T-helper 2 cell treated with Interferon-gamma antibody and Interleukin-4, amounts not matched to agents 5 μg/mL and 100 μg/mL, for 36 hours (primary cell): ENCODE results near the gene PRKCA.
A peak's percentile ranks its signal among the peaks of the same experiment; 100 is the strongest.

Experiments
- DNase-seq: peaks from one replicate; pipeline ENCODE4 v3.0.0; 2021; ENCODE audit warnings: low spot score
- H3K27ac Mint-ChIP-seq: one replicate; pipeline ENCODE4 v1.8.0; 2021; ENCODE audit warnings: mild to moderate bottlenecking, mixed read lengths
- H3K27me3 Mint-ChIP-seq: one replicate; pipeline ENCODE4 v1.8.0; 2021; ENCODE audit warnings: low read depth, mixed read lengths
- H3K36me3 Mint-ChIP-seq: one replicate; pipeline ENCODE4 v1.8.0; 2021; ENCODE audit warnings: low read depth, mixed read lengths
- H3K4me1 Mint-ChIP-seq: one replicate; pipeline ENCODE4 v1.8.0; 2021; ENCODE audit warnings: low read depth, mixed read lengths
- H3K4me3 Mint-ChIP-seq: one replicate; pipeline ENCODE4 v1.8.0; 2022; ENCODE audit warnings: mild to moderate bottlenecking, moderate library complexity, mixed read lengths
- H3K9me3 Mint-ChIP-seq: one replicate; pipeline ENCODE4 v1.8.0; 2021; ENCODE audit warnings: mixed read lengths

PRKCA gene

GRCh38 chr17:66726846-66727245 is 424.4 kb downstream of the PRKCA start:
- H3K4me3 Mint-ChIP-seq = no peak overlapping the region
- H3K4me1 Mint-ChIP-seq = peaks cover 16% of the 10 kb centered on the region
- no peak for DNase-seq
- H3K36me3 Mint-ChIP-seq = peaks cover 8% of the 10 kb centered on the region
- H3K27ac Mint-ChIP-seq = no peak overlapping the region
- no peaks in the 10 kb centered on the region for H3K27me3 Mint-ChIP-seq
- H3K9me3 Mint-ChIP-seq = no peaks in the 10 kb centered on the region

DNA sequence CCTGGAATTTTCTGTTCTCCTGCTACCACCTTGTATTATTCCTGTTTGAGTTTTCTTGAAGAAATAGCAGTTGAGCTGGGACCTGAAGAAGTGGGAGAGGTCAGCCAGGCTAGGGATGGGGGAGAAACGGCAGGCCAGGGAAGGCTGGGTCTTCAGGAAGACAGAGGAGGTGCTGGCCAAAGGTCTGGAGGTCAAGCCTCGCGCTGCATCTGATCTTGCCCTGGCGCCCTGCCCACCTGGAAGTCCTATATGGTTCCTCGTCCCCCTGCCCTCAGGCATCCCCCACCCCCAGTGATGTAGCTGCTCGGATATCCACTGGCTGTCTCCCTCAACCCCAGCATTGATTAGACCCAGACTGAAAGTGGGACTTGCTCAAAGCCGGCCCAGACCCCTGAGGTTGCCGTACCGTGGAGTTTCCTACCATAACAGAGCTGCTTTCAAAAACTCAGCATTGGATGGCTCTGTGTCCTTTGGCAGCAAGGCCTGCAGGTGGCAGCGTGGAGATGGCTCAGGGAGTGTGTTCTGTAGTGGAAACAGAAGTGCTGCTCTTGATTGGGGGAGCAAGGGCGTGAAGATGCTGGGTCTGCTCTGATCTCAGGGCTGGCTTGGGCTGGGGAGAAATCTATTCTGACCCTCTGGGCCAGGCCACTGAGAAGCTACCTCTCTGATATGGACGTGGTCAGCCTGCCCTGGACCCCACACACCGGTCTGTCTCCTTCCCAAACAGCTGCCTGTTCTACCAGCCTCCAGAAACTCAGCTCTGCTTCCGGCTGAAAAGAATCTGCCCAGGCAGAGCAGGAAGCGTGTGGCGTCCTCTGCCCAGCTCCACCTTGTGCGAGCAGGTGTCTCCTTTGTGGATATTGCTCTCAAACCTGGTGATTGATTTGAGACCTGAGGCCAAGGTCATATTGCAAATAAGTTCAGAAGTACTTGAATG is 425.5 kb downstream of the PRKCA start:
- DNase-seq = peak; percentile 9
- Mint-ChIP-seq H3K9me3 (no peaks in the 10 kb centered on the region), H3K27ac (no peak overlapping the region), H3K27me3 (no peaks in the 10 kb centered on the region), H3K4me3 (no peak overlapping the region), H3K36me3 (peaks cover 14% of the 10 kb centered on the region), H3K4me1 (peaks cover 16% of the 10 kb centered on the region)

- DNase-seq = no peak
- peaks cover 26% of the 10 kb centered on the region for H3K36me3 Mint-ChIP-seq
- H3K4me1 Mint-ChIP-seq = peaks cover 11% of the 10 kb centered on the region
- no peaks in the 10 kb centered on the region for H3K9me3 Mint-ChIP-seq
- H3K27ac Mint-ChIP-seq = peak overlapping the region; percentile 7
- H3K4me3 Mint-ChIP-seq = no peak overlapping the region
- no peaks in the 10 kb centered on the region for H3K27me3 Mint-ChIP-seq
Measured at GRCh38 chr17:66730461-66730923, 428.1 kb downstream of the PRKCA start.

DNA sequence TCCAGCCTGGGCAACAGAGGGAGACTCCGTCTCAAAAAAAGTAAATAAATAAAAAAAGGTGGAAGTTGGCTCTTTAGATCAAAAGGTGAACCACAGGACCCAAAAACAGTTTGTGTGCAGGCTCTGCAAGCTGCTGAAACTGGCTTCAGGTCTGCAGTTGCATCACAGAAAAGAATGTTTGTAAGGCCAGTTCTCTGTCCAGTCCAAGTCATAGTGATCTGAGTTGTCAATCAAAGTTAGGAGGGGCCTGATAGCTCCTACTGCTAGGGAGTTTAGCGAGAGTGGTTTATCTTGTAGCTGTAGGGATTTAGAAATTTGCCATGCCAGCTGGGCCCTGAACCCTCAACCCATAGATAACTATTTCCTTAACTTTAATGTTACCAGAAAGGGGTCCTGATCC is 431.3 kb downstream of the PRKCA start:
- Mint-ChIP-seq H3K27ac (no peak overlapping the region), H3K9me3 (no peaks in the 10 kb centered on the region), H3K4me1 (peaks cover 9% of the 10 kb centered on the region), H3K4me3 (no peak overlapping the region), H3K36me3 (peaks cover 46% of the 10 kb centered on the region), H3K27me3 (no peaks in the 10 kb centered on the region)
- no peak for DNase-seq

DNA sequence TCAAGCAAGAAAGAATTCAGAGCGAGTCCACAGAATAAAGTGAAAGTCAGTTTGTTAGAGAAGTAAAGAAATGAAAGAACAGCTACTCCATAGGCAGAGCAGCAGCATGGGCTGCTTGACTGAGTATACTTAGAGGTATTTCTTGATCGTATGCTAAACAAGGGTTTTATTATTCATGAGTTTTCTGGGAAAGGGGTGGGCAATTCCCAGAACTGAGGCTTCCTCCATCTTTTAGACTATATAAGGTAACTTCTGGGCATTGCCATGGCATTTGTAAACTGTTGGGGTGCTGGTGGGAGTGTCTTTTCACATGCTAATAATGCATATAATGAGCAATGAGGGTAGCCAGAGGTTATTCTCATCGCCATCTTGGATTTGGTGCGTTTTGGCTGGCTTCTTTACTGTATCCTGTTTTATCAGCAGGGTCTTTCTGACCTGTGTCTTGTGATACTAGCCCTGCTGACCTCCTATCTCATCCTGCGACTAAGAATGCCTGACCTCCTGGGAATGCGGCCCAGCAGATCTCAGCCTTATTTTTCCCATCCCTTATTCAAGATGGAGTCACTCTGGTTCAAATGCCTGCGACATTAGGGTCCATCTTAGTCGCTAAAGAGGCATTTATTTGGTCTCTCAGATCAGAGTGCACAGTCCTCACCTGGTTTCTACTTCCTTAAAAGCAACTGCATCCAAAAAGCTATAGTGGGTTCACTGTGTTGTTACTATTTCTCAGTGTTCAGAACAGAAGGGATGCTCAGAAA is 432.0 kb downstream of the PRKCA start:
- Mint-ChIP-seq H3K36me3 (peaks cover 48% of the 10 kb centered on the region), H3K4me3 (no peak overlapping the region), H3K27ac (no peak overlapping the region), H3K9me3 (no peaks in the 10 kb centered on the region), H3K4me1 (peaks cover 10% of the 10 kb centered on the region), H3K27me3 (no peaks in the 10 kb centered on the region)
- DNase-seq = no peak

DNA sequence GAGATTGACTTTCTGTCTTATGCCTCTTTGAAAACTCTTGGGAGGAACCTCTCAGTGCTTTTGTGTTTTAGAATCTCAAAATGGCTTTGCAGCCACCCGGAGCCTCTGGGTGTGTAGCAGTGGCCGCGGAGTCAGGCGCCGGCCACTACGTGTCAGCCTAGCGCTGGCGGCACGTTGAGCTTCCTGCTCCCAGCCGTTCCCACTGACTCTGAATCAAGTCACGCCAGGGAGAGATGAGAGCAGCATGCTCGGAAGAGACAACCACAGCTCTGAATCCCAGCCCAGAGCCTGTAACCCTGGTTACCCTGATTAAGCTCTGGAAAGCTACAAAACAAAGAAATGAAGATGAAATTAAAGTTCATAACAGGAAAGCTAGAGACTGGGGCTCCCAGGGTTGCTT is 435.1 kb downstream of the PRKCA start:
- Mint-ChIP-seq H3K4me1 (peaks cover 2% of the 10 kb centered on the region), H3K36me3 (peaks cover 55% of the 10 kb centered on the region), H3K27me3 (no peaks in the 10 kb centered on the region), H3K27ac (no peak overlapping the region), H3K9me3 (no peaks in the 10 kb centered on the region), H3K4me3 (no peak overlapping the region)
- DNase-seq = no peak

GRCh38 chr17:66738301-66738700 is 435.9 kb downstream of the PRKCA start:
- H3K4me3 Mint-ChIP-seq = no peak overlapping the region
- H3K27me3 Mint-ChIP-seq = no peaks in the 10 kb centered on the region
- H3K4me1 Mint-ChIP-seq = peaks cover 2% of the 10 kb centered on the region
- peaks cover 58% of the 10 kb centered on the region for H3K36me3 Mint-ChIP-seq
- no peaks in the 10 kb centered on the region for H3K9me3 Mint-ChIP-seq
- no peak for DNase-seq
- no peak overlapping the region for H3K27ac Mint-ChIP-seq

GRCh38 chr17:66739553-66739952 is 437.1 kb downstream of the PRKCA start:
- H3K4me3 Mint-ChIP-seq = no peak overlapping the region
- no peak overlapping the region for H3K27ac Mint-ChIP-seq
- no peaks in the 10 kb centered on the region for H3K9me3 Mint-ChIP-seq
- H3K36me3 Mint-ChIP-seq = peaks cover 51% of the 10 kb centered on the region
- H3K4me1 Mint-ChIP-seq = peaks cover 2% of the 10 kb centered on the region
- DNase-seq = no peak
- H3K27me3 Mint-ChIP-seq = no peaks in the 10 kb centered on the region

DNA sequence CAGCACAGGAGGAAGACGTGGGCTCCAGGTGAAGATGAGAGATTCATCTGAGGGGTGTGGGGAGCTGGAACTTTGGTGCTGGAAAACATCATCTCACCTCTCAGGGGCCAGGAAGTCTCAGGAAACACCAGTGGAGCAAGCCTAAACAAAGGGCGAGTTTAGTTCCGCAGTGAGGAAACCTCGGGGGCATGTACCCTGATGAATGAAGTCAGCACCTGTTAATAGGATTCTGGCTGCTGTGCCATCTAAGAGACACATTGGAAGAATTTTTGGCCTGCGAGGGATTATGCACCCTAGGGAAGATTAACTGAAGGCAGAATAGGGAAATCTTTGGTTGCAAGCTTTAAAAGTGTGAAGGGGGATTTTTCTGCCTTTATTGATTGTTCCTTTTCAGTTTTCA is 437.8 kb downstream of the PRKCA start:
- Mint-ChIP-seq H3K36me3 (peaks cover 49% of the 10 kb centered on the region), H3K27me3 (no peaks in the 10 kb centered on the region), H3K4me3 (no peak overlapping the region), H3K9me3 (no peaks in the 10 kb centered on the region), H3K4me1 (peaks cover 2% of the 10 kb centered on the region), H3K27ac (no peak overlapping the region)
- DNase-seq = no peak

GRCh38 chr17:66743511-66743910 is 441.1 kb downstream of the PRKCA start:
- DNase-seq = no peak
- Mint-ChIP-seq H3K4me1 (peaks cover 2% of the 10 kb centered on the region), H3K36me3 (peaks cover 37% of the 10 kb centered on the region), H3K4me3 (no peak overlapping the region), H3K9me3 (no peaks in the 10 kb centered on the region), H3K27ac (no peak overlapping the region), H3K27me3 (no peaks in the 10 kb centered on the region)

DNA sequence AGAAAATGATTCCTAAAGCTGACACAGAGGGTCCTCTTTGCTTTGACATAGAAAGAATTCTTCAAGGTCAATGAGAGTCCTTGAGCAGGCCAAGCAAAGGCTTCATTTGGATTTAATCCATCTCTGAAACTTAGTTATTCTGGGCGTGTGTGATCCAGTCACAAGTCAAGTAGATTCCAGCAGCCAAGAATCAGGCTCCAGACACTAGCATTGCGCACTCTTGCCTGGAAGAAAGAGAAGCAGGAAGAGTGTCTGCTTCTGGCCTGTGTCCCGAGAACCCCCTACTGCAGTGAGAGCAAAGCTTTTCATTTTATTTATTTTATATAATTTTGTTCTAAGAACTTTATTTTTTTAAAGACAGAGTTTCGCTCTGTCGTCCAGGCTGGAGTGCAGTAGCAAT is 444.3 kb downstream of the PRKCA start:
- Mint-ChIP-seq H3K4me3 (no peak overlapping the region), H3K27ac (no peak overlapping the region), H3K36me3 (peaks cover 41% of the 10 kb centered on the region), H3K4me1 (no peaks in the 10 kb centered on the region), H3K9me3 (no peaks in the 10 kb centered on the region), H3K27me3 (no peaks in the 10 kb centered on the region)
- DNase-seq = no peak

DNA sequence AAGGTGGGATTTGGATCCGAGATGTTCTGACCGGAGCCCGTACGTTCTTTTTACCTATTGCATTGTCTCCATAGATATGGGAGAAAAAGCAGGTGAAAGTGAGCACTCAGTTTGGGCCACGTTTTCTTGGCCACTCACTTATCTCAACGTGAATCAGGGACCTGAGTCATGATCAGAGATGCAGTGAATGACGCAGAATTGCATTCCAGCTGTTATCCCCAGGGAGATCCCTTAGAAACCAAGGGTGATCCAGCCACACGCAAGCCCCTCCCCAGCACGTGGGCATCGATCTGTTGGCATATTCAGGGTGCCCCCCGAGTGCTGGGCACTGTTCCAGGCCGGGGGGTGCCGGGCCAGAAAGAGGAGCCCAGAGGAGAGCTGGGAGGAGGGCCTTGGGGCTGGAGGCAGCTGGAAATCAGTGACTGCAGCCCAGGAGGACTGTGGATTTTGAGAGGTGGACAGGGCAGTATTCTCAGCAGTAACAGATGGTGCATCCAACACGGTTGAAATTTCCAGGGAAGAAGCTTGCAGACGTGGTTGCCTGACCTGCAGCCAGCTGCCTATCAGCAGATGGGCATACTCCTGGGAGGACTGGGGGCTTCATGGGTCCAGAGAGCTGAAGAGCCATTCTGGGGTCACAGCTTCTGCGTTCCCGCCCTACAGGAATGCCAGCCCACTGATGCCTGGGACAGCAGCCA is 445.3 kb downstream of the PRKCA start:
- no peaks in the 10 kb centered on the region for H3K9me3 Mint-ChIP-seq
- no peaks in the 10 kb centered on the region for H3K4me1 Mint-ChIP-seq
- no peak for DNase-seq
- peaks cover 32% of the 10 kb centered on the region for H3K36me3 Mint-ChIP-seq
- H3K27ac Mint-ChIP-seq = no peak overlapping the region
- H3K4me3 Mint-ChIP-seq = no peak overlapping the region
- H3K27me3 Mint-ChIP-seq = no peaks in the 10 kb centered on the region

DNA sequence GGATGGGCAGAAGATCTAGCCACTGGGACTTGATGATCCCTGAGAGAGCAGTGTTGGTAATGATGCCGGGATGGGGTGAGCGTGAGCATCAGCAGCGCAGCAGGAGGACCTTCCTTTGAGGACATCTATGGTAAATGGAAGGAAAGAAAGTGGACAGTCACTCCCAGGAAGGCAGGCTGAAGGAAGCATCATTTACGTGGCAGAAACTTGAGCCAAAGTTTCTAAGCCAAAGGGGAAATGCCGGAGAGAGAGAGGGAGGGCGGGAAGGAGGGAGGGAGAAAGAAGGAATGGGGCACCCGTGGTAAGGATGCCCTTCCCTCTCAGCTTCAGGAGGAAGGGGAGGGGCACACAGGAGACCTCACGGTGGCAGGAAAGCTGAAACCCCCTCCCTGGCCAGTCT is 446.2 kb downstream of the PRKCA start:
- Mint-ChIP-seq H3K4me3 (no peak overlapping the region), H3K36me3 (peaks cover 28% of the 10 kb centered on the region), H3K4me1 (no peaks in the 10 kb centered on the region), H3K27me3 (no peaks in the 10 kb centered on the region), H3K9me3 (no peaks in the 10 kb centered on the region), H3K27ac (no peak overlapping the region)
- no peak for DNase-seq
